ENCODE results near the gene DEPDC5.

Gene DEPDC5

DNA sequence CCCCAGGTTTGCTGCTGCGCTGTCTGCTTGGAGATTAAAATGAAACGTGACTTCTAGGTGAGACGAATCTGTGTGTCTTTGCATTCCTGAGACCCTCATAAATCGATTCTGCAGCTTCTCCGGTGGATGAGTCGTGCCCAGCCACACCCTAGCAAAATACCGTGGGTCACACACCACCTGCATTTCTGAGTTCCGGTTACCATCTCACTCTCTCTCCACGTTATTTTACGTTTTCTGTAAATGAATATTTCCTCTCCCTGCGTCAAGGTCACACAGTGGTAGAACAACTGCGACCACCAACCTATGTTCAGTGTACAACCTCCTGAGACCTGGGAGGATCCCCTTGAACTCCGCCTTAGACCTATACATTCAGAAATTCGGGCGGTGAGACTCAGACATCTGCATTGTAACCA lies 191.6 kb downstream of the DEPDC5 start:
- peak overlapping the region; percentile 90 for H3K4me3 ChIP-seq (ENCODE audit: low read depth, low read length)

DNA sequence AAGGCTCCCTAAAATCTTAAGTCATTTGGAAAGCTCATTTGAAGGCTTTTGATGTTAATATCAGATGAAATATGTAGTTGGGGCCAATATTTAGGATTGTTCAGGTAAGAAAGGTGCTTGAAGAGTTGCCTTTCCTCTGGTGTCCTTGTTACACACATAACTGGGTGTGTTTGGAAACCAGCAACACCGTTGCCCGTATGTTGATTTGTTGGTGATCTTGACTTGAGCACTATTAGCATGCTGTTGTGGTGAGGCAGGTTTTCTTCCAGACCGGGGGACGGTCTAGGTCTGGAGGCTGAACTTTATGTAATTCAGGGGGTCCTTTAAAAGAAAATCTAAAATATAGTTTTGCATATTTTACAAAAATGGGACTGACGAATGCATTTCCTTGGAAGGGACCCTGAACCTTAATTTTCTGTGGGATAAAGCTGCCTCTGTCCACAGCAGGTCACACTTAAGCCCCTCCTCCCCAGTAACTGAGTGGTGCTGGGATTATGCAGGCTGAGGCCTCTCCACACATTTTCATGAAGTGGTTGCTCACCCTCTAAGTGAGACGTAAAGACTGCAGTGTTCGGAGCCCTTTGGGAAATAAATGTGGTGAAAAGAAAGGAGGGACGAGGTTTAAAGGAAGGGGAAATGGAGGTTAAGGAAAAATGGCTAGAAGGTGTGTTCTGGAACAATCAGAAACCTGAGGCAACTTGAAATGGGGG lies 192.3 kb downstream of the DEPDC5 start:
- H3K4me3 ChIP-seq (ENCODE audit: low read depth, low read length), result peak overlapping the region; percentile 90

DNA sequence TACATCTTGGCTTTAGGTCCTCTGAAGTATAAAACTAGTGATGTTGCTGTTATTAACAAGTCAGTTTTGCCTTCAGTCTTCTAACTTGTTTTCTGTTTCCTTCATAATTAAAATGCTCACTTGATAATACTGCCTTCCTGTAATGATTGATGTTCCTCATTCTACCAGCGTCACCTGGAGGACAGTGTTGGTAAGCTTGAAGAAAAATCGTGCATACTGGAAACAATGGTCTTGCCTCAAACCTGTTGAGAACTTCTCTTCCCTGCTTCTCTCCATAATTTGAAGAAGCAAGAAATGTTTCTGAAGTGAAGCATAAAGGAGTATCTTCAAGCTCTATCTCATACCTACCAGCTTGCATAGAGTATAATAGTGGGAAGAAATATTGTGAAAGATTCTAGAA lies 193.5 kb downstream of the DEPDC5 start:
- no peak overlapping the region for H3K4me3 ChIP-seq (ENCODE audit: low read depth, low read length)

DNA sequence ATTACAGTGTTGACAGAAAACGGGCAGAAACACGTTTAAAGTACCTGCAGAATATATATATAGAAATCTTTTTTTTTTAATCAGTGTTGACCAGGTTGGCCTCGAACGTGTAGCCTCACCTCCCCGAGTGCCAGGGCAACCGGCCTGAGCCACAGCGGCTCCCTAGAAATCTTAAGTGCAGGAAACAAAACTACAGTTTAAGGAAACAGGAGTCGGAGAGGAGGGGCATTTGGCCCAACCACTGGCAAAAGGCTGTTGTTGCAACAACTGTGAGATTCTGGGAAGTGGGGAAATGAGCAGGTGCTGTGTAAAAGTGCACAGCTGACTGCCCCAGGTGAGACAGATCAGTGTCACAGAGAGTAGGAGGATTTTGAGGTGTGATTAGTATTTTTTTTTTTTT lies 194.2 kb downstream of the DEPDC5 start:
- H3K4me3 ChIP-seq (ENCODE audit: low read depth, low read length), result no peak overlapping the region

DNA sequence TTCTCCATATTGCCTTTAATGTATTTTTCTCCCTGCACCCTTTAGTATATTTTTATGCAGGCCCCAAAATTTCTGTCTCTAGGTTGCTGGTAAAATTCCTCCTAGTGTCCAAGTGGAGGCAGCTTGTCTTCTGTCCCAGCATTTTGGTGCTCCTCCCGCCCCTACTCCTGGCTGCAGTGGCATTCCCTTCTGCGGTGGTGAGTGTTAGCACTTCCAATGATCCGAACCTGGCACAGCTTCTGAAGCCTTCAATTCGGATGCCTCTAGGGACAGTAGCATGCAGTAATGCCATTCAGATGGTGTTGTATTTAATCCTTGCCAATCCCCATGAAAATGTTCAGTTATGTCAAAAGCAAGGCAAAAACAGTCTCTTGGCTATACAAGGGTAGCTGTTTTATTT lies 196.4 kb downstream of the DEPDC5 start:
- no peak overlapping the region for H3K4me3 ChIP-seq (ENCODE audit: low read depth, low read length)

DNA sequence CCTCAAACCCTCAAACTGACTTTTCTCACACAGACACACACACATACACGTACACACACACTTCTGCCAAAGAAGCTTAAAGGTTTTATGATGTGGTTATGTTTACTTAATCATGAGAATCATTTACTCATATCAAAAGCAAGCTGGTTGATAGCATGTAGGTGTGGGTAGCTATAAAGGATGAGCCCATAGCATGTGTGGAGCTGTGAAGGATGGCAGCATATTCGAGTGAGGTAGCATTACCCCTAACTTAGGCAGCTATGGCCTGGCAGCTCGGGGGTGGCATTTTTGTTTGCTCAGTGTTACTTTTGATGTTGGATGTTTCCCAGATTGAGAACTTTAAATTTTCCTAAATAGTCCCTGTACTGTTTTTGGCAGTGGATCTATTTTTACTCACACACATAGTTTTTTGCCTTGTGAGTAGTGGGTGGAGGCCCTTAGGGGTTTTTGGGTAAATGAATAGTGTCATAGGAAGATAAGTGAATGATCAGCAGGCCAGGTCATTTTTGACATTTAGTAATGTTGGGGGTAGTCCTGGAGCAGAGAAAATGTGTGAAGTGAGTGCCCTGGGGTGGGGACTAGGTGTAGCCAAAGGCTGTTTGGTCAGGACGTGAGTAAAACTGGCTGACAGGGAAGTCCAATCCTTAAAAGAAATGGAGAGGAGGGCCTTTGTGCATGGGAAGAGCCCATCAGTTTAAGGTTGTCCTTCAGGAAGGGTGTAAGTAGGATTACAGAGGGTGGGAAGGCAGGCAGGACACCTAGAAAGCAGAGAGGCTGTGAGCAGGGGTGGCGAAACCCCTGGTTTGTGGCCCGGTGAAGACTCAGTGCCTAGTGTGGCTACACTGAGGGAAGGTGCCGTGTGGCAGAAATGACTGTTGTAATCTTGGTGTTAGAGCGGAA lies 197.6 kb downstream of the DEPDC5 start:
- no peak overlapping the region for H3K4me3 ChIP-seq (ENCODE audit: low read depth, low read length)

DNA sequence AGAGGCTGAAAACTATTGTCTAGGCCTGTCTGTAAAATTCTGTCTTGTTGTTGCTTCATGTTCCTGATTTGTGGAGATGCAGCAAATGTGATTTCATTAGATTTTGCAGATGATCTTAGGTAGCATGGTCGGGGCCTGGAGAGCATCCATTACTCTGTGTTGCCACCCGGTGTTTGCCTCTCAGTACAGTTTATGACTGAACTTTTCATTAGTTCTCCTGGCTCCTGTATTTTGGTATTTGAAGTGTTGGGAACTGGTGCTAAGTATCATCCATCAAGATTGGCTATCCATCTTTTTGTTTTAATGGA lies 198.2 kb downstream of the DEPDC5 start:
- H3K4me3 ChIP-seq (ENCODE audit: low read depth, low read length), result no peak overlapping the region

DNA sequence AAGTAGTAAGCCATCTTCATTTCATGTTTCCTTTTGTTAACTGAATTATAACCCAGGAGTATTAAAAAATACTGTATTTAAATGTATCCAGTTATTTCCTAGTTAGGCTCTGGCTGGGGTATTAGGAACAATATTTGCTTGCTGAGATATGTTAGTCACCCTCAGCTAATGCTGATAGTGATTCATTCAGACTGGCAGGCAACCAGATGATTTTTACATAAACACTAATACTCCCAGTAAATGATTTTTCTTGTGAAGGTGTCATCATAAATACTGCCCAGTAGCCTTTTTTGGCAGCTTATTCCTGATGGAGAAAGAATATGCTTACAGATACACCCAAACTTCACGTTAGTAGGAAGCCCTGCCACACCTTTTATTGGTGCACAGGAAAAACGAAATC lies 198.7 kb downstream of the DEPDC5 start:
- no peak overlapping the region for H3K4me3 ChIP-seq (ENCODE audit: low read depth, low read length)

DNA sequence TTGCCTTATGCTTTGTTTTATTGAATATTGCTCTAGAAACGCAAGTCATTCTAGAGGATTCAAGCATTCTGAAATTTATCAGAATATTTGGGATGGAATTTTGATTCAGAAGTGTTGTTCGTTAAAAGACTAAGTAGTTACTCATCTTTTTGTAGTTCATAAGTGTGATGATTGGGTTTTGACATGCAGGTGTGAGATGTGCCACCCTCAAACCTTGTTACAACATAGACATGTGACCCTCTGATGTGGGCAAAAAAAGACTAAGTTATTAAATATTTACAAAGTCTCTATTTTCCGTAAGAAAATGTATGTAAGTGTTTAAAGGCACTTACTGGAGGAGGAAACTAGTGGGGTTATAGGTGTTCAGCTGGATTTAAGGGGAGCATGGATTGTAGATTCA lies 199.4 kb downstream of the DEPDC5 start:
- no peak overlapping the region for H3K4me3 ChIP-seq (ENCODE audit: low read depth, low read length)

DNA sequence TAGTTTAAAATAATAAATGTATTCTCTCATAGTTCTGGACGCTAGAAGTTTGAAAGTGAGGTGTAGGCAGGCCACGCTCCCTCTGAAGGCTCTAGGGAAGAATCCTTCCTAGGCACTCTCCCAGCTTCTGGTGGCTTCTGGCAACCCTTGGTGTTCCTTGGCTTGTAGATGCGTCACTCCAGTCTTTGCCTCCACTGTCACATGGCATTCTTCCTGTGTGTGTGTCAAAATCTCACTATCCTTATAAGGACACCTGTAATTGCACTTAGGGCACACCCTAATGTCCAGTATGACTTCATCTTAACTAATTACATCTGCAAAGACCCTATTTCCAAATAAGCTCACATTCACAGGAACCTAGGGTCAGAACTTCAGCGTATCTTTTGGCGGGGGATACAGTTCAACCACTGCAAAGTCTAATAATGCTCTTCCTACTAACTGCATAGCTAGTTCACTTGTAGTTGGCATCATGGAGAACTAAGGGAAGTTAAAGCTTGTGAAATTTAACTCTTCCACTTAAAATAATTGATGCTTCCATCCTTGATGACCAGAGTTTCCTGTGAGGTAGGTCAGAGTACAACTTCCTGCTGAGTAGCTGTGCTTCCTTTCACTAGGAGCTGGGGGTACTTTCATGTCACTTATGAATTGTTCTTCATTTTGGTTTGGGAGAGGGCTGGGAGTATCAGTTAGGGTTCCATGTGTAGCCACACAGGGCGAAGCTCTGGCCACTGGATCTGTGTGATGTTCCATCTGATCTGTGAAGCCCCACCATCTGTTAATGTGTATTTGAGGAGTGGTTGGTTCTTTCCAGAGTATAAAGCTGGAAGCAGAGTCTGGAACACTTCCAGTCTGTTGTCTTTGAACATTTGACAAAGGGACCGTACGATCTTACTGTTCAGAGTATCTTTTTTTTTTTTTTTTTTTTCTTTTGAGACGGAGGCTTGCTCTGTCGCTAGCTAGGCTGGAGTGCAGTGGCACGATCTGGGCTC lies 201.0 kb downstream of the DEPDC5 start:
- no peak overlapping the region for H3K4me3 ChIP-seq (ENCODE audit: low read depth, low read length)

DNA sequence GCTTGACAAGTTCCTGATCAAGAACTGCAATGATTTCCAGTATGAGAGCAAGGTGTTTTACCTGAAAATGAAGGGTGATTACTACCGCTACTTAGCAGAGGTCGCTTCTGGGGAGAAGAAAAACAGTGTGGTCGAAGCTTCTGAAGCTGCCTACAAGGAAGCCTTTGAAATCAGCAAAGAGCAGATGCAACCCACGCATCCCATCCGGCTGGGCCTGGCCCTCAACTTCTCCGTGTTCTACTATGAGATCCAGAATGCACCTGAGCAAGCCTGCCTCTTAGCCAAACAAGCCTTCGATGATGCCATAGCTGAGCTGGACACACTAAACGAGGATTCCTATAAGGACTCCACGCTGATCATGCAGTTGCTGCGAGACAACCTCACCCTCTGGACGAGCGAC lies 202.5 kb downstream of the DEPDC5 start:
- no peak overlapping the region for H3K4me3 ChIP-seq (ENCODE audit: low read depth, low read length)
